CD14-positive monocyte (primary cell): ENCODE results near the gene NRGN. TPM values are rescaled to one million over a fixed set of nuclear protein-coding genes. Genes with fewer than 3 reads are reported as not detected.

Experiments used
- DNase-seq, 3 donors: peaks; one replicate each; pipeline ENCODE4 v3.0.0-alpha.2; 2011 to 2022
- H2AFZ ChIP-seq: 2 replicates; pipeline ENCODE4 v1.6.0; 2012; ENCODE audit warnings: mild to moderate bottlenecking, low read depth, low read length, inconsistent platforms; ENCODE audit not compliant: insufficient read depth, poor library complexity, severe bottlenecking
- H3K27ac ChIP-seq, 2 donors: 1 replicate in 1 of 2; 2 replicates in 1 of 2; pipeline ENCODE4 v1.5.1; 2012 to 2013; ENCODE audit warnings: low read length in 2 of 2, control low read depth in 1 of 2, inconsistent platforms in 1 of 2, low read depth in 1 of 2, mild to moderate bottlenecking in 1 of 2
- H3K27me3 ChIP-seq, 2 donors: one replicate each; pipeline versions ENCODE4 v1.6.0 to v1.6.1; 2011 to 2013; ENCODE audit warnings: low read length in 2 of 2; ENCODE audit not compliant: control insufficient read depth in 2 of 2, insufficient read depth in 2 of 2
- H3K36me3 ChIP-seq, 2 donors: replicated peaks in 1 of 2; 1 replicate in 1 of 2; 2 replicates in 1 of 2; pipeline versions ENCODE4 v1.5.1 to v1.6.1; 2012 to 2013; ENCODE audit warnings: low read length in 2 of 2, control low read depth in 1 of 2, inconsistent platforms in 1 of 2, mild to moderate bottlenecking in 1 of 2; ENCODE audit not compliant: insufficient read depth in 2 of 2, control insufficient read depth in 1 of 2
- H3K4me1 ChIP-seq, 2 donors: 1 replicate in 1 of 2; 2 replicates in 1 of 2; pipeline versions ENCODE4 v1.5.1 to v1.6.1; 2012 to 2013; ENCODE audit warnings: low read length in 2 of 2, control low read depth in 1 of 2, inconsistent platforms in 1 of 2, mild to moderate bottlenecking in 1 of 2, moderate library complexity in 1 of 2; ENCODE audit not compliant: insufficient read depth in 2 of 2, control insufficient read depth in 1 of 2
- H3K4me2 ChIP-seq: replicated peaks from 2 replicates; pipeline ENCODE3; 2012; ENCODE audit warnings: low read length, moderate library complexity, mild to moderate bottlenecking; ENCODE audit not compliant: poor library complexity, severe bottlenecking; ENCODE audit errors: extremely low read depth
- H3K4me3 ChIP-seq, 3 experiments: fragments of 200-600 bp in 1 of 3; sonication (generic) in 1 of 3; replicated peaks in 1 of 3; 1 replicate in 2 of 3; 2 replicates in 1 of 3; pipeline ENCODE4 v1.5.1; 2011 to 2013; ENCODE audit warnings: low read length in 3 of 3, mild to moderate bottlenecking in 3 of 3, control low read depth in 2 of 3, low read depth in 2 of 3, inconsistent platforms in 1 of 3, moderate library complexity in 1 of 3
- H3K79me2 ChIP-seq: 2 replicates; pipeline ENCODE4 v1.6.0; 2012; ENCODE audit warnings: mild to moderate bottlenecking, control low read depth, inconsistent platforms, low read length, moderate library complexity; ENCODE audit not compliant: insufficient read depth
- H3K9ac ChIP-seq: 2 replicates; pipeline ENCODE4 v1.6.0; 2017; ENCODE audit warnings: low read length, mild to moderate bottlenecking; ENCODE audit not compliant: insufficient read depth, poor library complexity, severe bottlenecking
- H3K9me3 ChIP-seq, 2 donors: replicated peaks in 1 of 2; 1 replicate in 1 of 2; 2 replicates in 1 of 2; pipeline versions ENCODE4 v1.5.1 to v1.6.1; 2012 to 2013; ENCODE audit warnings: low read length in 2 of 2, control low read depth in 1 of 2; ENCODE audit not compliant: control insufficient read depth in 1 of 2, insufficient read depth in 1 of 2
- H4K20me1 ChIP-seq: 2 replicates; pipeline ENCODE4 v1.6.0; 2012; ENCODE audit warnings: mild to moderate bottlenecking, low read length, control low read depth, moderate library complexity; ENCODE audit not compliant: insufficient read depth
- H3K27ac Mint-ChIP-seq, 7 donors: one replicate each; pipeline ENCODE4 v1.8.0; 2020; ENCODE audit warnings: mild to moderate bottlenecking in 7 of 7, mixed read lengths in 7 of 7, moderate library complexity in 6 of 7, inconsistent platforms in 2 of 7
- H3K27me3 Mint-ChIP-seq, 3 donors: one replicate each; pipeline ENCODE4 v1.8.0; 2021 to 2022; ENCODE audit warnings: low read depth in 3 of 3, mild to moderate bottlenecking in 3 of 3, mixed read lengths in 3 of 3, moderate library complexity in 3 of 3, inconsistent platforms in 1 of 3
- H3K36me3 Mint-ChIP-seq, 2 donors: one replicate each; pipeline ENCODE4 v1.8.0; 2020; ENCODE audit warnings: mixed read lengths in 2 of 2, inconsistent platforms in 1 of 2, mild to moderate bottlenecking in 1 of 2
- H3K4me1 Mint-ChIP-seq: one replicate; pipeline ENCODE4 v1.8.0; 2020; ENCODE audit warnings: mild to moderate bottlenecking, mixed read lengths
- H3K4me3 Mint-ChIP-seq, 2 donors: one replicate each; pipeline ENCODE4 v1.8.0; 2020; ENCODE audit warnings: mild to moderate bottlenecking in 2 of 2, mixed read lengths in 2 of 2, moderate library complexity in 1 of 2
- H3K9me3 Mint-ChIP-seq, 7 donors: one replicate each; pipeline ENCODE4 v1.8.0; 2020 to 2022; ENCODE audit warnings: mixed read lengths in 7 of 7, mild to moderate bottlenecking in 6 of 7, moderate library complexity in 6 of 7, inconsistent platforms in 2 of 7
- CTCF ChIP-seq: fragments of 200-600 bp; IDR thresholded peaks from one replicate; pipeline ENCODE4 v1.8.0; 2022; ENCODE audit warnings: antibody characterized with exemption, mild to moderate bottlenecking
- WGBS: methylation state at CpG from one replicate; pipeline ENCODE4 v1.1.5; 2013; ENCODE audit warnings: missing lambda C conversion rate; ENCODE audit not compliant: insufficient coverage; 5-methylcytosine and 5-hydroxymethylcytosine counted together
- intact Hi-C, 2 donors: fragments of 100-400 bp; cut with micrococcal nuclease; formaldehyde crosslinking; loops; one replicate each; pipeline versions ENCODE4 v1.15.0 to v1.15.1; 2023
- polyA plus RNA-seq, 3 donors: library from polyadenylated mRNA; depleted of rRNA in 1 of 3; unstranded in 2 of 3; stranded (reverse) in 1 of 3; fragments of 300-500 nt in 2 of 3; fragments of >200 nt in 1 of 3; fragmentation: Illumina TruSeq in 2 of 3; gene quantifications; 1 replicate in 2 of 3; 2 replicates in 1 of 3; pipeline ENCODE4 v1.2.3, GENCODE V29; 2012 to 2021

NRGN gene
- polyA plus RNA-seq, 3 donors = 17.2 to 125 (median 19.2) TPM

DNA sequence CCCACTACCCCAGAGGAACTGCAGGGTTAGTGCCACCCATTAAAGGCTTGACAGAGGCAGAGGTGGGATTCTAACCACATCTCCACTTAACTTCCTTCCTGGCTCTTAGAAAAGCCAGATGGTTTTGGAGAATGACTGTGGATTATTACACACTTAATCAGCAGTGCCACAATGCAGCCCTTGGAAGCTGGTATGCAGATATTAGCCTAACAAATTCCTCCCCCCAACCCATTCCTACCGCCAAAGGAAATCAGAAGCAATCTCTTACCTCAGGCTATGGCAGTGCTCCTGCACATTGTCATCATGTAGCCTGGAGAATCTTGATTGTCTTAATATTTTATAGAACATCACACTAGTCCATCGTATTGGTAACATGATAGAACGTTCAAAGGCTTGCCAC is 23.2 kb upstream of the NRGN start:
- TF ChIP-seq CTCF = no peak
- H3K4me3 ChIP-seq = no peak overlapping the region
- Mint-ChIP-seq H3K9me3 (peaks cover 0 to 16% (median 5%) of the 10 kb centered on the region in 7 donors), H3K4me3 (peak overlapping the region in 1 of 2 donors; percentile 51), H3K4me1 (peaks cover 24% of the 10 kb centered on the region), H3K27ac (no peak overlapping the region), H3K27me3 (peaks cover 37 to 40% (median 39%) of the 10 kb centered on the region in 3 donors), H3K36me3 (peaks cover 6 to 8% of the 10 kb centered on the region in 2 donors)
- intact Hi-C loops = no loop called here
- no peak overlapping the region for H3K9ac ChIP-seq
- H3K27me3 ChIP-seq = peaks cover 33 to 39% of the 10 kb centered on the region in 2 donors
- H3K4me2 ChIP-seq = no peak overlapping the region
- no peaks in the 10 kb centered on the region for H3K36me3 ChIP-seq
- WGBS = 0% methylated on average over 1 of the region's 3 CpGs
- peaks cover 21 to 23% of the 10 kb centered on the region in 2 donors for H3K4me1 ChIP-seq
- no peak overlapping the region for H3K27ac ChIP-seq
- DNase-seq = no peak
- H4K20me1 ChIP-seq = no peaks in the 10 kb centered on the region
- no peaks in the 10 kb centered on the region for H3K79me2 ChIP-seq
- peaks cover 0 to 9% of the 10 kb centered on the region in 2 donors for H3K9me3 ChIP-seq
- no peak overlapping the region for H2AFZ ChIP-seq

DNA sequence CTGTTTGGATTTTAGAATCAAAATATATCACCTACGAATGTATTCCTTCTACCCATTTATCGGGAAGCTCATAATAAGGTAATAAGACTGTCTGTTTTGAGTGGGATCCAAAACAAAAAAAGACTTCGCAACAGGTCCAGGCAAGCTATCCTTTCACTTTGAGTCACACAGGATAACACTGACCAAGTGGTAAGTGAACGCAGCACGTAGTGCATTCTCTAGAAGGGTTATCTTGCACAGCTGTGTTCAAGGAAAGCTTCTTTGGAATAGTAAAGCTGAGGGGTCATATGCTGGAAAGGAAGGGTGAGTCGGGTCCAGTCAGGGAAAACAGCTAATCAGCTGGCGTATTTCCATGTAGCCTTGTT is 22.3 kb upstream of the NRGN start:
- Histone ChIP-seq H3K4me3 (peak overlapping the region in 1 of 3 experiments; percentile 67), H3K9ac (no peak overlapping the region), H3K27ac (no peak overlapping the region), H4K20me1 (no peaks in the 10 kb centered on the region), H3K36me3 (no peaks in the 10 kb centered on the region), H3K9me3 (peaks cover 0 to 9% of the 10 kb centered on the region in 2 donors), H3K27me3 (peaks cover 33 to 39% of the 10 kb centered on the region in 2 donors), H2AFZ (peak overlapping the region; percentile 76), H3K79me2 (no peaks in the 10 kb centered on the region), H3K4me2 (peak overlapping the region; percentile 77), H3K4me1 (peaks cover 21 to 23% of the 10 kb centered on the region in 2 donors)
- Mint-ChIP-seq H3K4me1 (peaks cover 31% of the 10 kb centered on the region), H3K27ac (peak overlapping the region in 1 of 7 donors; percentile 44), H3K9me3 (peaks cover 0 to 16% (median 5%) of the 10 kb centered on the region in 7 donors), H3K4me3 (peak overlapping the region; percentile 79 to 95), H3K27me3 (peaks cover 42 to 44% (median 42%) of the 10 kb centered on the region in 3 donors), H3K36me3 (peaks cover 6 to 8% of the 10 kb centered on the region in 2 donors)
- no peak for DNase-seq
- intact Hi-C loops = no loop called here
- WGBS = 25% methylated on average over 5 of the region's 7 CpGs
- no peak for TF ChIP-seq CTCF
